ENCODE measurements around the gene TRAF4.

The TRAF4 gene

DNA sequence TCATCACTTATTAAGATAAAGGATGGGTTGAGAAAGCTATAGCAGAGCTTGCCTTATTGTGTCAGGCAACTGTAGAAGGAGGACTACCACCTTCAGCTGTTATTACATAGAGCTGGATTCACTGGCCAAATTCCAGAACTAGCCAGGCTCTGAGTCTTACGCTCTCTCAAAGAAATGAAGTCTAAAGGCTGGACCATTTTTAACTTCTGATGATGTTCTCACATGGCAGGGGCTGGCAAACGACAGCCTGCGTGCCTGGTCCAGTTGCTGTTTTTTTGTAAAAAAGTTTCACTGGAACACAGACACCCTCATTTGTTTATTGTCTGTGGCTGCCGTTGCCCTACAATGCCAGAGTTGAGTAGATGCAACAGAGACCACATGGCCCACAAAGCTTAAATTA, 21.2 kb downstream of the TRAF4 start:
- TF ChIP-seq, protein P1, sequence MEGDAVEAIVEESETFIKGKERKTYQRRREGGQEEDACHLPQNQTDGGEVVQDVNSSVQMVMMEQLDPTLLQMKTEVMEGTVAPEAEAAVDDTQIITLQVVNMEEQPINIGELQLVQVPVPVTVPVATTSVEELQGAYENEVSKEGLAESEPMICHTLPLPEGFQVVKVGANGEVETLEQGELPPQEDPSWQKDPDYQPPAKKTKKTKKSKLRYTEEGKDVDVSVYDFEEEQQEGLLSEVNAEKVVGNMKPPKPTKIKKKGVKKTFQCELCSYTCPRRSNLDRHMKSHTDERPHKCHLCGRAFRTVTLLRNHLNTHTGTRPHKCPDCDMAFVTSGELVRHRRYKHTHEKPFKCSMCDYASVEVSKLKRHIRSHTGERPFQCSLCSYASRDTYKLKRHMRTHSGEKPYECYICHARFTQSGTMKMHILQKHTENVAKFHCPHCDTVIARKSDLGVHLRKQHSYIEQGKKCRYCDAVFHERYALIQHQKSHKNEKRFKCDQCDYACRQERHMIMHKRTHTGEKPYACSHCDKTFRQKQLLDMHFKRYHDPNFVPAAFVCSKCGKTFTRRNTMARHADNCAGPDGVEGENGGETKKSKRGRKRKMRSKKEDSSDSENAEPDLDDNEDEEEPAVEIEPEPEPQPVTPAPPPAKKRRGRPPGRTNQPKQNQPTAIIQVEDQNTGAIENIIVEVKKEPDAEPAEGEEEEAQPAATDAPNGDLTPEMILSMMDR (IDR thresholded peaks at IDR 0.05) = no peak

DNA sequence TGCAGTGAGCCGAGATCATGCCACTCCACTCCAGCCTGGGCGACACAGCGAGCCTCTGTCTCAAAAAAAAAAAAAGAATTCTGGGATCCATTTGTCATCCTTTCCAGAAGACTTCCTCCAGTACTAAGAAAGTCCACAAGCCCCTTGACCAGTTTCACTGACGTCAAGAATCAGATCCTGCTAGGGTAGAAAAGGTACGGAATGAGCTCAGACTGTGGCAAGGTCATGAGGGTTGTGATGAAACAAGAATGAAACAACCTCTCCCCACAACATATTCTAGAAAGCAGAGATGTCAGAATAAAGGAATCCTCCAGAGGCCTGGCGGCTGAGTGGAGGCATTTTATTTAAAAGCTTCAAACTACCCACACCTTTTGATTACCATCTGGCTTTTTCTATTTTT, 29.9 kb downstream of the TRAF4 start:
- TF ChIP-seq, protein P1 (IDR thresholded peaks at IDR 0.05) = no peak

DNA sequence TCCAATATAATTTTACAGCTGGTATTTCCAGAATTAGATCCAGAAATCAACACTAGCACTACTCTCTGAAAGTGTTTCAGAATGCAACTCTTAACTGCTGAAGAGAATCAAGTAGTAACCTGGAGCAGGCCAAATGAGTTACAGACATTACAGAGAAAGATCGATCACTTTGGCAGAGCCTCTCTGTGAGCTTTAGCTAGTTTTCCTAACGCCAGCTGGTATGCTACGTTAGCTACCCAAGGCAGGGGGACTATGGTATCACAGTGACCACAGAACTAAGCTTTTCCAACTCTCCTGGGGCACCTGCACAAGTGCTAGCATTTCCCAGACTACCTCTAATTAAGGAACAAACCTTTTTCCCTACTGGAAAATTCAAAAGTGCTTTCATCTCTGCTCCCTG, 30.4 kb downstream of the TRAF4 start:
- TF ChIP-seq, protein P1 (IDR thresholded peaks at IDR 0.05) = no peak

DNA sequence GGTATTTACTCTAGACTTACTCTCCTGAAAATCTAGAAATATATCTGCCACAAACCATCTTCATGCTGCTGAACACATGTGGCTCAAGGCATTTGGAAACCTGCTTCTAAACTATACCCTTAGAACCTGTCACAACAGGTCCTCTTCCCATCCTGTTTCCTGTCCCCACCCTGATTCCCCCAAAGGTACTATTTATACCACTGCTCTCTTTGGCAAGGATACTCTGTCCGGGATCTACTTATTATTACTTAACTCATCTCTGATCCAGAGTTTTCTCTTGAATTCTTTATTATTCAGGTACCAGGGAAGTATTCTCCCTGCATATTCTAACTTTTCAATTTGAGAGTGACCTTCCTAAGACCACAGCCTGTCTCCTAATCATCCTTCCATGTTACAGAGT, 33.4 kb downstream of the TRAF4 start:
- TF ChIP-seq, protein P1 (IDR thresholded peaks at IDR 0.05) = no peak

DNA sequence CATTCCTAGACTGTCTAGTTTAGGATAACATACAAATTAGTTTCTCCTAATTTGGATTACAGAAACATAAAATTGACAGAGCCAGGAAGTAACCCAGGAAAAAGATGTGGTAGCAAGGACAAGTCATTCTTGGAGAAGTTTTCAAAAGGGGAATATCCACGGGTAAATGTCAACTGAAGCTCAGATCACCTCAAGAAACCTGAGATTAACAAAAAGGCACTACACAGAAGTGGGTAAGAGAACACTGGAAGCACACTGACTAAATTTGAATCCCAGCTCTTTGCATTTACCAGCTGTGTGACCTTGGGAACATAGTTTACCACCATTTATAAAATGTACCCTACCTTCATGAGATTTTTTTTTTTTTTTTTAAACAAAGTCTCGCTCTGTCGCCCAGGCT, 39.4 kb downstream of the TRAF4 start:
- TF ChIP-seq, protein P1 (IDR thresholded peaks at IDR 0.05) = no peak

DNA sequence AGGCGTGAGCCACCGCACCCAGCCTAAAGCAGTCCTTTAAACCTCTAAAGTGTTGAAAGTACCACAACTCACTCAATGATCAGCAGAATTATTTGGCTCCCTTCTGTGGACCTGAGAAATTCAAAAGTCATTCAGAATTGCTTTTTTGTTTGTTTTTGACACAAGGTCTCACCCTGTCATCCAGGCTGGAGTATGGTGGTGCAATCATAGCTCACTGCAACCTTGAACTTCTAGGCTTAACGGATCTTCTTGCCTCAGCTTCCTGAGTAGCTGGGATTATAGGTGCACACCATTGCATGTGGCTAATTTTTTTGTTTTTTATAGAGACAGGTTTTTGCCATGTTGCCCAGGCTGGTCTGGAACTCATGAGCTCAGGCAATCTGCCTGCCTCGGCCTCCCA, 44.3 kb downstream of the TRAF4 start:
- TF ChIP-seq, protein P1 (IDR thresholded peaks at IDR 0.05) = no peak

DNA sequence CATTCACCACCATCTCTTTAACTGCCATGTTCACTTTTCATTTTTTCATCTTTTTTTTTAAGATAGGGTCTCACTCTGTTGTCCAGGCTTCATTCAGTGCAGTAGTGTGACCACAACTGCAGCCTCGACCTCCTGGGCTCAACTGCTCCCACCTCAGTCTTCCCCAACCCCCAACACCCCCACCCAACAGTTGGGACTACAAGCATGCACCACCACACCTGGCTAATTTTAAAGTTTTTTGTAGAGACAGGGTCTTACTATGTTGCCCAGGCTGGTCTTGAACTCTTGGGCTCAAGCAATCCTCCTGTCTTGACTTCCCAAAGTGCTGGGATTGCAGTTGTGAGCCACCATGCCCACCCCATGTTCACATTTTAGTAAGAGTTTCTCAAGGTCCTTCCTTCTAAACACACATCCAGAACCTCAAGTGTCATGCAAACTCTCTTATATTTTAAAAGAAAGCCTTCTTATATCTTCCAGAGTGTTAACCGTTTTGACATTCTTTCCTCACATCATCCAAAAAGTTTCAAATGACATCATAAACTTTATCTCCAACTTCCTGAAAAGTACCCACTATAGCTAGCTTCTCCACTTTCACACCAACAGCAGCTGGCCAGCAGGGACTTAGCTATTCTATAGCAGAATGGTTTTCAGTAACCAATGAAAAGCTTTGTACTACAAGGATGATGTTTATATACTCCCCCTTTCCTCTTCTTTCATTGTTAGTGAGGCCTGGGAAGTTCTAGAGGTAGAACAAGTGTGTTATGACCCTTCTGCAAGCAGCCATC, 49.3 kb downstream of the TRAF4 start:
- TF ChIP-seq, protein P1 (IDR thresholded peaks at IDR 0.05) = no peak

DNA sequence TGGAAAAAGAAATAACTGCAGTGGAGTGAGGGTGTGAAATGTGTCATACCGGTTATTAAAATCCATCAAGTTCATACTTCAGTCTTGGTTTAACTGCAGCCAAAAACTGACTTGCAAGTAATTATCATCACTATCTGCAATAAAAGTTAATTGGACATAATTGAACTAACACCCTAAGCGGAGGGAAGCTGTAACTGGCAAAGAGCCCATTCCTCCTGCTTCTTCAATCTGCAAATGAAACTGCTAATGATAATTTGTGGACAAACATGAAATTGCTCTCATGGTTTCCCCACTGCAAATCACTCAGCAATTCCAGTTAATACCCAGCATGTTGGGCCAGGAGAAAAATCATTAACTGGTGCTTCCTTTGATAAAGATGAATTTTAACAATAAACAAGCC, 52.3 kb downstream of the TRAF4 start:
- TF ChIP-seq, protein P1 (IDR thresholded peaks at IDR 0.05) = no peak

Data from LNCAP (cell line).